Osteocyte (in vitro differentiated cells): ENCODE measurements around the gene CHST13. TPM values are rescaled to one million over a fixed set of nuclear protein-coding genes. Genes with fewer than 3 reads are reported as not detected.

ENCODE experiments used
- DNase-seq: peaks from one replicate; pipeline ENCODE4 v3.0.0; 2021; ENCODE audit warnings: mixed read lengths; ENCODE audit not compliant: unreplicated experiment; ENCODE audit errors: extremely low spot score
- H3K27ac Mint-ChIP-seq: one replicate; pipeline ENCODE4 v1.8.0; 2021; ENCODE audit warnings: mild to moderate bottlenecking, mixed read lengths; ENCODE audit not compliant: unreplicated experiment
- H3K27me3 Mint-ChIP-seq: one replicate; pipeline ENCODE4 v1.8.0; 2021; ENCODE audit warnings: mixed read lengths; ENCODE audit not compliant: unreplicated experiment
- H3K36me3 Mint-ChIP-seq: one replicate; pipeline ENCODE4 v1.8.0; 2021; ENCODE audit warnings: mixed read lengths; ENCODE audit not compliant: unreplicated experiment
- H3K4me1 Mint-ChIP-seq: one replicate; pipeline ENCODE4 v1.8.0; 2021; ENCODE audit warnings: mixed read lengths; ENCODE audit not compliant: unreplicated experiment
- H3K4me3 Mint-ChIP-seq: one replicate; pipeline ENCODE4 v1.8.0; 2021; ENCODE audit warnings: mild to moderate bottlenecking, moderate library complexity, mixed read lengths; ENCODE audit not compliant: unreplicated experiment
- H3K9me3 Mint-ChIP-seq: one replicate; pipeline ENCODE4 v1.8.0; 2021; ENCODE audit warnings: mixed read lengths; ENCODE audit not compliant: unreplicated experiment
- CTCF ChIP-seq: fragments of 200-600 bp; sonication (generic); IDR thresholded peaks from 2 replicates; pipeline ENCODE4 v1.5.0; 2021; ENCODE audit warnings: antibody characterized with exemption, mild to moderate bottlenecking, moderate library complexity
- total RNA-seq: library from RNA; stranded (reverse); gene quantifications from 2 replicates; pipeline ENCODE4 v1.2.1, GENCODE V29; 2021

CHST13 gene
- total RNA-seq, 1 donor from 2014 or later: not detected

GRCh38 chr3:126481808-126482502 lies 42.0 kb upstream of the CHST13 start:
- H3K27me3 Mint-ChIP-seq: no peaks in the 10 kb centered on the region
- H3K4me3 Mint-ChIP-seq: no peak overlapping the region
- no peak for DNase-seq
- H3K9me3 Mint-ChIP-seq: no peaks in the 10 kb centered on the region
- peaks cover 16% of the 10 kb centered on the region for H3K4me1 Mint-ChIP-seq
- H3K36me3 Mint-ChIP-seq: no peaks in the 10 kb centered on the region
- TF ChIP-seq CTCF: no peak
- no peak overlapping the region for H3K27ac Mint-ChIP-seq

- Mint-ChIP-seq H3K9me3 (no peaks in the 10 kb centered on the region), H3K4me1 (peaks cover 19% of the 10 kb centered on the region), H3K36me3 (no peaks in the 10 kb centered on the region), H3K27me3 (no peaks in the 10 kb centered on the region), H3K4me3 (no peak overlapping the region), H3K27ac (no peak overlapping the region)
- TF ChIP-seq CTCF: no peak
- DNase-seq: no peak
Measured at GRCh38 chr3:126482503-126483255, 41.3 kb upstream of the CHST13 start.

DNA sequence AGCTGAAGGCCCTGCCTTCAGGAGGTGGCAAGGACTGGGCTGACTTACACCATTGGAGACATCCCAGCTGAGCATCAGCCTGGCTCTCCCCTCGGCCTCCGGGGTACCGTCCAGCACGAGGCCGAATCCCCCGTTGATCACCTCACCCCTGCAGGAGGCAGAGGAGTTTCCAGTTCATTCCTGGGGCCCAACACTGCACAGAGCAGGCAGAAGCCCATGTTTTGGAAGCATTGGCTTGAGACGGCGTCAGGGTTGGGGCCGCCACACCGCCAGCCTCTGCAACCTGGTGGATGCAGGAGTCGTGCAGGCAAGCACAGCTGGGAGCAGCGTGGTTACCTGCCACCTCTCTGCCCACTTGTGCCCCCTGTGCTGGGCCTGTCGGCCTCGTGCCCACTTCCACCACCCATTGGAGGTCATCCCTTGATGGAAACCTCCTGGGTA lies 40.6 kb upstream of the CHST13 start:
- no peak for TF ChIP-seq CTCF
- Mint-ChIP-seq H3K4me3 (no peak overlapping the region), H3K27ac (no peak overlapping the region), H3K9me3 (no peaks in the 10 kb centered on the region), H3K27me3 (no peaks in the 10 kb centered on the region), H3K36me3 (no peaks in the 10 kb centered on the region), H3K4me1 (peaks cover 19% of the 10 kb centered on the region)
- no peak for DNase-seq

GRCh38 chr3:126484148-126484547 lies 39.8 kb upstream of the CHST13 start:
- Mint-ChIP-seq H3K4me1 (peaks cover 19% of the 10 kb centered on the region), H3K4me3 (no peak overlapping the region), H3K36me3 (no peaks in the 10 kb centered on the region), H3K27ac (no peak overlapping the region), H3K9me3 (no peaks in the 10 kb centered on the region), H3K27me3 (no peaks in the 10 kb centered on the region)
- DNase-seq: no peak
- no peak for TF ChIP-seq CTCF

- Mint-ChIP-seq H3K4me3 (no peak overlapping the region), H3K9me3 (no peaks in the 10 kb centered on the region), H3K27ac (no peak overlapping the region), H3K4me1 (peaks cover 19% of the 10 kb centered on the region), H3K36me3 (no peaks in the 10 kb centered on the region), H3K27me3 (peaks cover 2% of the 10 kb centered on the region)
- no peak for TF ChIP-seq CTCF
- no peak for DNase-seq
Measured at GRCh38 chr3:126484662-126485061, 39.3 kb upstream of the CHST13 start.
